ENCODE data around the gene TMEM198. TPM values are rescaled to one million over a fixed set of nuclear protein-coding genes. Genes with fewer than 3 reads are reported as not detected.

Gene TMEM198
- total and polyA plus RNA-seq, 9 of the 15 experiments (the other 6 are each of a cell fraction or from before 2014, with no cell fraction given) = 0.03 to 3.8 (median 1.0) TPM

DNA sequence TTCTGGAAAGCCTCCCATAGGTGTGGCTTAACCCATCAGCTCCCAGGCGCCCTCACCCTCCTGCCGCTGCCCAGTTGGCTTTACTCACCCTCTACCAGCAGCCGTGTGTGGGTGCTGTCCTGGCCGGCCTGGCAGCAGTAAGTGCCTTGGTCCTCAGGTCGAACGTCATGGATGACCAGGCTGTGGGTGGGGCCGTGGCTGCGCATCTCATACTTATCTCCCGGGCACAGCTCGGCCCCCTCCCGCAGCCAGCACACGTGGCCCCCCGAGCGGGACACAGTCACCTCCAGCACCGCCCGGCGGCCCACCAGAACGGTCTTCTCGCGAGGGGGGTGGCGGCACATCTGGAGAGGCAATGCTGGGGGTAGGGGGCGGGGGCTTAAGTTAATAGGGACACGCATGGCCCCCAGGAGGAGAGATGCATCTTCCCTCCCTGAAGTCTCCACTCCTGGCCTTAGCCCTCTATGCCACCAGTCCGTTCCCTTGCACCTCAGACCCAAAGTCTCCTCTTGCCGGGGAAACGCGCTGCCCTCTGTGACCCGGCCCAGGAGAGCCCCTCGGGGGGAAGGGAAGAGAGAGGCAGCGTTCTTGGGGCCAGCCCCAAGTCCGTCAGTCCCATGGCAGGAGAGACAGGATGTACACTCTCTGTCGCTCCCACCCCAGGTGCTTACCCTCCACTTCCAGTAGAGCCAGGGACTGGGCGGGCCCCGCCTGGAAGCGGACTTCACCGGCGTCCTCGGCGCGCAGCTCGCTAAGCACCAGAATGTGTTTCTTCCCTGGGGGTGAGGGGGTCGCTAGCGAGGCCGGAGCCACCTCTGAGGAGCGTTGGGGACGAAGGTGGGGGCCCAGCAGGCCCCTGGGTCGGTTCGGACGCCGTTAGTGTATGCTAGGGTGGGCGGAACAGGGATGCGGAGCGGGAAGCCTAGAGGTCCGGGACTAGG is 7.9 kb downstream of the TMEM198 start (continued):
- no peak for TF ChIP-seq ZNF124 (CRISPR knock-in tag; IDR thresholded peaks at IDR 0.05)
- no peak for TF ChIP-seq NFIC (IDR thresholded peaks at IDR 0.05)
- TF ChIP-seq, protein P1, sequence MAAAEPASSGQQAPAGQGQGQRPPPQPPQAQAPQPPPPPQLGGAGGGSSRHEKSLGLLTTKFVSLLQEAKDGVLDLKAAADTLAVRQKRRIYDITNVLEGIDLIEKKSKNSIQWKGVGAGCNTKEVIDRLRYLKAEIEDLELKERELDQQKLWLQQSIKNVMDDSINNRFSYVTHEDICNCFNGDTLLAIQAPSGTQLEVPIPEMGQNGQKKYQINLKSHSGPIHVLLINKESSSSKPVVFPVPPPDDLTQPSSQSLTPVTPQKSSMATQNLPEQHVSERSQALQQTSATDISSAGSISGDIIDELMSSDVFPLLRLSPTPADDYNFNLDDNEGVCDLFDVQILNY (CRISPR knock-in tag; IDR thresholded peaks at IDR 0.05) = no peak
- TF ChIP-seq MAX (CRISPR knock-in tag; IDR thresholded peaks at IDR 0.05) = no peak
- TF ChIP-seq ZNF324 (CRISPR knock-in tag; IDR thresholded peaks at IDR 0.05) = no peak
- no peak for TF ChIP-seq MXI1 (IDR thresholded peaks at IDR 0.05; ENCODE audit: low read depth, low read length)
- no peak for TF ChIP-seq KDM5B (IDR thresholded peaks at IDR 0.05; ENCODE audit: insufficient replicate concordance, low read depth, low read length)
- no peak for TF ChIP-seq TSHZ1 (CRISPR knock-in tag; IDR thresholded peaks at IDR 0.05)
- TF ChIP-seq, protein P2, sequence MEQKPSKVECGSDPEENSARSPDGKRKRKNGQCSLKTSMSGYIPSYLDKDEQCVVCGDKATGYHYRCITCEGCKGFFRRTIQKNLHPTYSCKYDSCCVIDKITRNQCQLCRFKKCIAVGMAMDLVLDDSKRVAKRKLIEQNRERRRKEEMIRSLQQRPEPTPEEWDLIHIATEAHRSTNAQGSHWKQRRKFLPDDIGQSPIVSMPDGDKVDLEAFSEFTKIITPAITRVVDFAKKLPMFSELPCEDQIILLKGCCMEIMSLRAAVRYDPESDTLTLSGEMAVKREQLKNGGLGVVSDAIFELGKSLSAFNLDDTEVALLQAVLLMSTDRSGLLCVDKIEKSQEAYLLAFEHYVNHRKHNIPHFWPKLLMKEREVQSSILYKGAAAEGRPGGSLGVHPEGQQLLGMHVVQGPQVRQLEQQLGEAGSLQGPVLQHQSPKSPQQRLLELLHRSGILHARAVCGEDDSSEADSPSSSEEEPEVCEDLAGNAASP (IDR thresholded peaks at IDR 0.05) = no peak
- no peak for TF ChIP-seq ID3 (CRISPR knock-in tag; IDR thresholded peaks at IDR 0.05)
- TF ChIP-seq ID3 (tag; IDR thresholded peaks at IDR 0.05) = no peak
- TF ChIP-seq ZNF830 (CRISPR knock-in tag; IDR thresholded peaks at IDR 0.05) = no peak
- TF ChIP-seq, protein P3, sequence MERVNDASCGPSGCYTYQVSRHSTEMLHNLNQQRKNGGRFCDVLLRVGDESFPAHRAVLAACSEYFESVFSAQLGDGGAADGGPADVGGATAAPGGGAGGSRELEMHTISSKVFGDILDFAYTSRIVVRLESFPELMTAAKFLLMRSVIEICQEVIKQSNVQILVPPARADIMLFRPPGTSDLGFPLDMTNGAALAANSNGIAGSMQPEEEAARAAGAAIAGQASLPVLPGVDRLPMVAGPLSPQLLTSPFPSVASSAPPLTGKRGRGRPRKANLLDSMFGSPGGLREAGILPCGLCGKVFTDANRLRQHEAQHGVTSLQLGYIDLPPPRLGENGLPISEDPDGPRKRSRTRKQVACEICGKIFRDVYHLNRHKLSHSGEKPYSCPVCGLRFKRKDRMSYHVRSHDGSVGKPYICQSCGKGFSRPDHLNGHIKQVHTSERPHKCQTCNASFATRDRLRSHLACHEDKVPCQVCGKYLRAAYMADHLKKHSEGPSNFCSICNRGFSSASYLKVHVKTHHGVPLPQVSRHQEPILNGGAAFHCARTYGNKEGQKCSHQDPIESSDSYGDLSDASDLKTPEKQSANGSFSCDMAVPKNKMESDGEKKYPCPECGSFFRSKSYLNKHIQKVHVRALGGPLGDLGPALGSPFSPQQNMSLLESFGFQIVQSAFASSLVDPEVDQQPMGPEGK (CRISPR knock-in tag; IDR thresholded peaks at IDR 0.05; ENCODE audit: borderline replicate concordance) = no peak
- TF ChIP-seq NRF1 (conservative IDR thresholded peaks at IDR 0.05 in 1 of 2, IDR thresholded peaks at IDR 0.05 in 1 of 2) = peak; percentile 69 to 71
- no peak for TF ChIP-seq LEF1 (IDR thresholded peaks at IDR 0.05)
- no peak for TF ChIP-seq PTRF (tag; IDR thresholded peaks at IDR 0.05)
- 0 out of 2 replicates have a peak, but pooled peaks have one; percentile 27 for TF ChIP-seq FOXK1 (CRISPR knock-in tag; IDR thresholded peaks at IDR 0.05; ENCODE audit: borderline replicate concordance)
- no peak for TF ChIP-seq SMARCB1 (IDR thresholded peaks at IDR 0.05; ENCODE audit: insufficient read length, low read depth)
- TF ChIP-seq BRD4 (IDR thresholded peaks at IDR 0.05) = no peak

All from K562 (cell line).